ENCODE measurements around the gene TMEM37. TPM values are rescaled to one million over a fixed set of nuclear protein-coding genes. Genes with fewer than 3 reads are reported as not detected.

Gene TMEM37
- total and polyA plus RNA-seq, 9 of the 15 experiments (the other 6 are each of a cell fraction or from before 2014, with no cell fraction given): 0.03 to 0.64 (median 0.31) TPM; not detected in 1

GRCh38 chr2:119419065-119419464, 12.6 kb upstream of the TMEM37 start:
- BruUV-seq (replicated peaks): no TSS peak
- Histone ChIP-seq H3K9me1 (ENCODE audit: control insufficient read depth, insufficient read depth, low read length) (no peaks in the 10 kb centered on the region), H3K4me2 (ENCODE audit: insufficient read depth, low read length) (no peak overlapping the region), H3K27ac (ENCODE audit: extremely low read depth, low read depth, low read length) (no peak overlapping the region), H3K9me3 (replicated peaks; ENCODE audit: control insufficient read depth, insufficient read depth, low read depth, low read length) (no peaks in the 10 kb centered on the region), H3K4me3 (no peak overlapping the region), H3K4me1 (replicated peaks in 1 of 2; ENCODE audit: control insufficient read depth in 2 of 2, insufficient read depth in 2 of 2, low read length in 2 of 2) (no peaks in the 10 kb centered on the region), H3K79me2 (ENCODE audit: control insufficient read depth, insufficient read depth, low read length) (no peaks in the 10 kb centered on the region), H3K36me3 (ENCODE audit: control insufficient read depth, insufficient read depth, low read length) (no peaks in the 10 kb centered on the region), H3K27me3 (ENCODE audit: control insufficient read depth in 2 of 2, insufficient read depth in 2 of 2, low read length in 2 of 2) (peaks cover 7 to 13% of the 10 kb centered on the region in 2 experiments; a peak in 4 of 5 replicates), H3K9ac (ENCODE audit: insufficient read depth in 1 of 2, low read depth in 2 of 2, low read length in 2 of 2) (no peak overlapping the region), H4K20me1 (replicated peaks; ENCODE audit: control insufficient read depth, insufficient read depth, low read length) (no peaks in the 10 kb centered on the region), H2AFZ (ENCODE audit: low read depth, low read length) (no peak overlapping the region)
- ChIA-PET CTCF (ENCODE audit: low intra/inter-chr PET ratio) (interaction anchor here (0.5 kb wide), 2 partner anchors 9 to 538 kb away, joined by 3 to 4 read pairs; no protein-coding TSS in a partner anchor), POLR2A (no interaction called here)
- ATAC-seq (no peak), FAIRE-seq (no peak), DNase-seq (ENCODE audit: extremely low read depth in 1 of 4, low spot score in 3 of 4) (no peak)
- intact Hi-C loops (cut with micrococcal nuclease): no loop called here
- in situ Hi-C loops (cut with MboI): no loop called here
- WGBS (ENCODE audit: insufficient coverage, low coverage, missing lambda C conversion rate): 0% methylated on average over 1 of the region's 1 CpG
- TF ChIP-seq STAG1 (CRISPR knock-in tag; IDR thresholded peaks at IDR 0.05; ENCODE audit: borderline replicate concordance) (no peak), ZNF592 (IDR thresholded peaks at IDR 0.05) (no peak), HDAC3 (IDR thresholded peaks at IDR 0.05; ENCODE audit: borderline replicate concordance, partially characterized antibody) (no peak), MGA (IDR thresholded peaks at IDR 0.05) (no peak)

Data from K562 (cell line).